GM21619 (cell line): ENCODE results near the gene NRG3.

Source experiments
- ATAC-seq: cut with Tn5 transposase; IDR thresholded peaks from one replicate; pipeline ENCODE4 v1.9.1; 2021; ENCODE audit not compliant: unreplicated experiment

The NRG3 gene

GRCh38 chr10:81874875-81875466 lies at the start of gene NRG3:
NRG3 (plus strand) TSS chr10:81875194.
- no peak for ATAC-seq

- no peak for ATAC-seq
Measured at GRCh38 chr10:81828251-81828650, 46.7 kb upstream of the NRG3 start.

- no peak for ATAC-seq
Measured at GRCh38 chr10:81831060-81831459, 43.9 kb upstream of the NRG3 start.

- no peak for ATAC-seq
Measured at GRCh38 chr10:81838950-81839349, 36.0 kb upstream of the NRG3 start.

GRCh38 chr10:81843042-81843441 lies 32.0 kb upstream of the NRG3 start:
- ATAC-seq: no peak

GRCh38 chr10:81847675-81848074 lies 27.3 kb upstream of the NRG3 start:
- no peak for ATAC-seq

GRCh38 chr10:81848514-81848913 lies 26.5 kb upstream of the NRG3 start:
- ATAC-seq: no peak

GRCh38 chr10:81848931-81849330 lies 26.1 kb upstream of the NRG3 start:
- no peak for ATAC-seq

GRCh38 chr10:81862596-81862995 lies 12.4 kb upstream of the NRG3 start:
- no peak for ATAC-seq

- ATAC-seq: no peak
Measured at GRCh38 chr10:81863771-81864170, 11.2 kb upstream of the NRG3 start.

GRCh38 chr10:81865581-81865980 lies 9.4 kb upstream of the NRG3 start:
- no peak for ATAC-seq

- ATAC-seq: peak; percentile 99
Measured at GRCh38 chr10:81866753-81867152, 8.2 kb upstream of the NRG3 start.

GRCh38 chr10:81870472-81870871 lies 4.5 kb upstream of the NRG3 start:
- no peak for ATAC-seq

GRCh38 chr10:81871558-81871957 lies 3.4 kb upstream of the NRG3 start:
- ATAC-seq: no peak

GRCh38 chr10:81872206-81872862 lies 2.7 kb upstream of the NRG3 start:
- ATAC-seq: no peak

- no peak for ATAC-seq
Measured at GRCh38 chr10:81873231-81873931, 1.6 kb upstream of the NRG3 start.

- no peak for ATAC-seq
Measured at GRCh38 chr10:81873932-81874816, 820 bp upstream of the NRG3 start.

GRCh38 chr10:81875467-81876252 lies 666 bp downstream of the NRG3 start:
- ATAC-seq: no peak

GRCh38 chr10:81876253-81877077 lies 1.5 kb downstream of the NRG3 start:
- ATAC-seq: no peak

- ATAC-seq: no peak
Measured at GRCh38 chr10:81877596-81877995, 2.6 kb downstream of the NRG3 start.
